ENCODE measurements around the gene RESP18. TPM values are rescaled to one million over a fixed set of nuclear protein-coding genes. Genes with fewer than 3 reads are reported as not detected.

Gene RESP18
- total RNA-seq, 1 experiment from 2014 or later = not detected

- POLR2A ChIA-PET = no interaction called here
- Histone ChIP-seq H3K27ac (ENCODE audit: low read length) (no peak overlapping the region), H3K4me3 (ENCODE audit: low read depth in 2 of 2, low read length in 2 of 2) (no peak overlapping the region), H3K9me3 (ENCODE audit: control insufficient read depth, insufficient read depth, low read depth, low read length) (no peaks in the 10 kb centered on the region), H3K27me3 (ENCODE audit: control insufficient read depth, insufficient read depth, low read length) (peaks cover 5% of the 10 kb centered on the region), H3K4me1 (ENCODE audit: control insufficient read depth, insufficient read depth, low read length) (no peaks in the 10 kb centered on the region), H3K36me3 (ENCODE audit: control insufficient read depth, insufficient read depth, low read length) (no peaks in the 10 kb centered on the region)
- DNase-seq (ENCODE audit: low read depth, low spot score) (no peak), ATAC-seq (no peak)
- no peak for TF ChIP-seq CTCF (IDR thresholded peaks at IDR 0.05)
- no peak for TF ChIP-seq POLR2AphosphoS5 (IDR thresholded peaks at IDR 0.05; ENCODE audit: low read depth, low read length)
- TF ChIP-seq TCF7L2 (IDR thresholded peaks at IDR 0.05; ENCODE audit: low read depth, low read length) = no peak
- TF ChIP-seq SIN3A (IDR thresholded peaks at IDR 0.05; ENCODE audit: borderline replicate concordance, insufficient read depth, low read depth, low read length) = no peak
- no peak for TF ChIP-seq REST (IDR thresholded peaks at IDR 0.05; ENCODE audit: insufficient read depth in 1 of 2, low read depth in 2 of 2, low read length in 1 of 2)
- in situ Hi-C loops (cut with HindIII; ENCODE audit: low pct_unique_long_range_greater_than_20kb, low sequenced_read_pairs) (no loop called here), intact Hi-C loops (cut with micrococcal nuclease; ENCODE audit: unreplicated experiment) (loop anchor here (10.0 kb wide), 1 partner anchor 251 kb away; no protein-coding TSS in a partner anchor)
- CTCF ChIA-PET = no interaction called here
- BruUV-seq (replicated peaks) = no TSS peak
Measured at GRCh38 chr2:219306047-219306446, 26.5 kb downstream of the RESP18 start.

- no peak overlapping the region for H3K4me3 ChIP-seq (ENCODE audit: low read depth in 2 of 2, low read length in 2 of 2)
Measured at GRCh38 chr2:219304223-219304622, 28.3 kb downstream of the RESP18 start.

More at GRCh38 chr2:219304223-219304622, 28.3 kb downstream of the RESP18 start:
- Histone ChIP-seq H3K27ac (ENCODE audit: low read length) (no peak overlapping the region), H3K36me3 (ENCODE audit: control insufficient read depth, insufficient read depth, low read length) (no peaks in the 10 kb centered on the region), H3K4me1 (ENCODE audit: control insufficient read depth, insufficient read depth, low read length) (no peaks in the 10 kb centered on the region; the same call in 1 of the 2 replicates), H3K9me3 (ENCODE audit: control insufficient read depth, insufficient read depth, low read depth, low read length) (no peaks in the 10 kb centered on the region), H3K27me3 (ENCODE audit: control insufficient read depth, insufficient read depth, low read length) (peaks cover 5% of the 10 kb centered on the region)
- ChIA-PET CTCF (no interaction called here), POLR2A (no interaction called here)
- DNase-seq (ENCODE audit: low read depth, low spot score) (no peak), ATAC-seq (no peak)
- in situ Hi-C loops (cut with HindIII; ENCODE audit: low pct_unique_long_range_greater_than_20kb, low sequenced_read_pairs) (no loop called here), intact Hi-C loops (cut with micrococcal nuclease; ENCODE audit: unreplicated experiment) (loop anchor here (10.0 kb wide), 1 partner anchor 249 kb away; no protein-coding TSS in a partner anchor)
- BruUV-seq (replicated peaks) = no TSS peak
- no peak for TF ChIP-seq SIN3A (IDR thresholded peaks at IDR 0.05; ENCODE audit: borderline replicate concordance, insufficient read depth, low read depth, low read length)
- no peak for TF ChIP-seq TCF7L2 (IDR thresholded peaks at IDR 0.05; ENCODE audit: low read depth, low read length)
- no peak for TF ChIP-seq REST (IDR thresholded peaks at IDR 0.05; ENCODE audit: insufficient read depth in 1 of 2, low read depth in 2 of 2, low read length in 1 of 2)
- no peak for TF ChIP-seq POLR2AphosphoS5 (IDR thresholded peaks at IDR 0.05; ENCODE audit: low read depth, low read length)
- no peak for TF ChIP-seq CTCF (IDR thresholded peaks at IDR 0.05)
